OCI-LY1 (cell line): ENCODE measurements around the gene HPD.

ENCODE experiments used
- H2AFZ ChIP-seq: fragments of 200-600 bp; sonication (generic), shearing (Covaris generic); 2 replicates; pipeline ENCODE4 v1.6.0; 2014; ENCODE audit warnings: antibody characterized with exemption, mild to moderate bottlenecking, low read length
- H3F3A ChIP-seq: fragments of 200-600 bp; sonication (generic), shearing (Covaris generic); 2 replicates; pipeline ENCODE4 v1.6.0; 2014; ENCODE audit warnings: mild to moderate bottlenecking, antibody characterized with exemption, low read length, moderate library complexity; ENCODE audit not compliant: insufficient read depth
- H3K27ac ChIP-seq: fragments of 200-600 bp; sonication (generic); 2 replicates; pipeline ENCODE4 v1.5.1; 2014; ENCODE audit warnings: low read length, mixed run types, mild to moderate bottlenecking, low read depth; ENCODE audit not compliant: poor library complexity, severe bottlenecking
- H3K27me3 ChIP-seq: fragments of 200-600 bp; sonication (generic); 2 replicates; pipeline ENCODE4 v1.6.0; 2014; ENCODE audit warnings: antibody characterized with exemption, mild to moderate bottlenecking, low read length, moderate library complexity; ENCODE audit not compliant: insufficient read depth
- H3K36me3 ChIP-seq: fragments of 200-600 bp; sonication (generic); 2 replicates; pipeline ENCODE4 v1.6.1; 2014; ENCODE audit warnings: mild to moderate bottlenecking, antibody characterized with exemption, low read length, moderate library complexity, mixed read lengths; ENCODE audit not compliant: insufficient read depth
- H3K4me1 ChIP-seq: fragments of 200-600 bp; sonication (generic); 2 replicates; pipeline ENCODE4 v1.5.1; 2014; ENCODE audit warnings: mild to moderate bottlenecking, low read length, moderate library complexity; ENCODE audit not compliant: insufficient read depth, severe bottlenecking
- H3K4me2 ChIP-seq: fragments of 200-600 bp; sonication (generic), shearing (Covaris generic); 2 replicates; pipeline ENCODE4 v1.6.1; 2014; ENCODE audit warnings: low read length
- H3K4me3 ChIP-seq: fragments of 200-600 bp; sonication (generic); 2 replicates; pipeline ENCODE4 v1.5.1; 2014; ENCODE audit warnings: low read length, low read depth, mild to moderate bottlenecking, mixed read lengths; ENCODE audit not compliant: poor library complexity, severe bottlenecking
- H3K79me2 ChIP-seq: fragments of 200-600 bp; shearing (Covaris generic); 2 replicates; pipeline ENCODE4 v1.6.1; 2016; ENCODE audit warnings: mixed run types, low read length, mixed read lengths; ENCODE audit not compliant: insufficient read depth
- H3K9ac ChIP-seq: fragments of 200-600 bp; sonication (generic), shearing (Covaris generic); 2 replicates; pipeline ENCODE4 v1.6.1; 2014; ENCODE audit warnings: mild to moderate bottlenecking, low read length, mixed read lengths
- H3K9me2 ChIP-seq: fragments of 200-600 bp; sonication (generic), shearing (Covaris generic); 2 replicates; pipeline ENCODE4 v1.6.1; 2014; ENCODE audit warnings: low read depth, mild to moderate bottlenecking, low read length, mixed read lengths
- H3K9me3 ChIP-seq: fragments of 200-600 bp; shearing (Covaris generic); 2 replicates; pipeline ENCODE4 v1.6.1; 2014; ENCODE audit warnings: low read length, mixed read lengths
- H4K20me1 ChIP-seq: fragments of 200-600 bp; sonication (generic), shearing (Covaris generic); 2 replicates; pipeline ENCODE4 v1.6.0; 2016; ENCODE audit warnings: mild to moderate bottlenecking, low read length; ENCODE audit not compliant: insufficient read depth
- EZH2 ChIP-seq: fragments of 200-600 bp; sonication (generic), shearing (Covaris generic); IDR thresholded peaks from 2 replicates; pipeline ENCODE4 v1.8.0; 2017; ENCODE audit warnings: borderline replicate concordance, mixed run types, mild to moderate bottlenecking, antibody characterized with exemption, low read length, moderate library complexity, mixed read lengths
- TF ChIP-seq, protein P1 (sequence below): fragments of 200-600 bp; sonication (generic), shearing (Covaris generic); IDR thresholded peaks from 2 replicates; pipeline ENCODE4 v1.5.1; 2017; ENCODE audit warnings: mild to moderate bottlenecking, antibody characterized with exemption, low read length, moderate library complexity, mixed read lengths

Gene HPD

DNA sequence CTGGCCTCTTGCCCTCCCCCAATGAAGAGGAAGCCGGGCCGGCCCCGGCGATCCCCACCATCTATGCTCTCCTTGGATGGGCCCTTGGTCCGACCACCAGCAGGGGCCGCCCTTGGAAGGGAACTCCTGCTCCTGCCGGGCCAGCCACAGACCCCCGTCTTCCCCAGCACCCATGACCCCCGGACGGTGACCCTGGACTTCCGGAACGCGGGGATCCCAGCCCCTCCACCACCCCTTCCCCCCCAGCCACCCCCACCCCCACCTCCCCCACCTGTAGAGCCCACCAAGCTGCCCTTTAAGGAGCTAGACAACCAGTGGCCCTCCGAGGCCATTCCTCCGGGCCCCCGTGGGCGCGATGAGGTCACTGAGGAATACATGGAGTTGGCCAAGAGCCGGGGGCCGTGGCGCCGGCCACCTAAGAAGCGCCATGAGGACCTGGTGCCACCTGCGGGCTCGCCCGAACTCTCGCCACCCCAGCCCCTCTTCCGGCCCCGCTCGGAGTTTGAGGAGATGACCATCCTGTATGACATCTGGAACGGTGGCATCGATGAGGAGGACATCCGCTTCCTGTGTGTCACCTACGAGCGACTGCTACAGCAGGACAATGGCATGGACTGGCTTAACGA, 35.4 kb downstream of the HPD start:
- Histone ChIP-seq H2AFZ (no peak overlapping the region), H3K9me3 (no peaks in the 10 kb centered on the region), H4K20me1 (no peaks in the 10 kb centered on the region), H3K4me3 (no peak overlapping the region), H3K27me3 (no peaks in the 10 kb centered on the region), H3K9ac (no peak overlapping the region), H3K4me1 (no peaks in the 10 kb centered on the region), H3K4me2 (no peak overlapping the region), H3K36me3 (peaks cover 71% of the 10 kb centered on the region), H3K79me2 (no peaks in the 10 kb centered on the region), H3K9me2 (no peaks in the 10 kb centered on the region), H3F3A (no peaks in the 10 kb centered on the region), H3K27ac (no peak overlapping the region)
- TF ChIP-seq EZH2 = no peak
- TF ChIP-seq, protein P1, sequence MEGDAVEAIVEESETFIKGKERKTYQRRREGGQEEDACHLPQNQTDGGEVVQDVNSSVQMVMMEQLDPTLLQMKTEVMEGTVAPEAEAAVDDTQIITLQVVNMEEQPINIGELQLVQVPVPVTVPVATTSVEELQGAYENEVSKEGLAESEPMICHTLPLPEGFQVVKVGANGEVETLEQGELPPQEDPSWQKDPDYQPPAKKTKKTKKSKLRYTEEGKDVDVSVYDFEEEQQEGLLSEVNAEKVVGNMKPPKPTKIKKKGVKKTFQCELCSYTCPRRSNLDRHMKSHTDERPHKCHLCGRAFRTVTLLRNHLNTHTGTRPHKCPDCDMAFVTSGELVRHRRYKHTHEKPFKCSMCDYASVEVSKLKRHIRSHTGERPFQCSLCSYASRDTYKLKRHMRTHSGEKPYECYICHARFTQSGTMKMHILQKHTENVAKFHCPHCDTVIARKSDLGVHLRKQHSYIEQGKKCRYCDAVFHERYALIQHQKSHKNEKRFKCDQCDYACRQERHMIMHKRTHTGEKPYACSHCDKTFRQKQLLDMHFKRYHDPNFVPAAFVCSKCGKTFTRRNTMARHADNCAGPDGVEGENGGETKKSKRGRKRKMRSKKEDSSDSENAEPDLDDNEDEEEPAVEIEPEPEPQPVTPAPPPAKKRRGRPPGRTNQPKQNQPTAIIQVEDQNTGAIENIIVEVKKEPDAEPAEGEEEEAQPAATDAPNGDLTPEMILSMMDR = no peak

DNA sequence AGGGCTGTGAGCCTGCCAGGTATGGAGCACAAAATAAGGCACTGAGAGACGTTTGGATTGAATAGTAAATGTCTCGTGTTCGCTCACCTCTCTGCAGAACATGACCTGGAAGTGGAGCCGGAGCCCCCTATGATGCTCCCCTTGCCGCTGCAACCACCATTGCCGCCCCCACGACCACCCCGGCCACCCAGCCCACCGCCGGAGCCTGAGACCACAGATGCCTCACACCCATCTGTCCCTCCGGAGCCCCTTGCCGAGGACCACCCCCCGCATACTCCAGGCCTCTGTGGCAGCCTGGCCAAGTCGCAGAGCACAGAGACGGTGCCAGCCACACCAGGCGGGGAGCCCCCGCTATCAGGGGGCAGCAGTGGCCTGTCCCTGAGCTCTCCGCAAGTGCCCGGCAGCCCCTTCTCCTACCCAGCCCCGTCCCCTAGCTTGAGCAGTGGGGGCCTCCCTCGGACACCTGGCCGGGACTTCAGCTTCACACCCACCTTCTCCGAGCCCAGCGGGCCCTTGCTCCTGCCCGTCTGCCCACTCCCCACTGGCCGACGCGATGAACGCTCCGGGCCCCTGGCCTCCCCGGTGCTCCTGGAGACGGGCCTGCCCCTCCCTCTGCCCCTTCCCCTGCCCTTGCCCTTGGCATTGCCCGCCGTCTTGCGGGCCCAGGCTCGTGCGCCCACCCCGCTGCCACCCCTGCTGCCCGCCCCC, 36.1 kb downstream of the HPD start:
- no peak for TF ChIP-seq EZH2
- TF ChIP-seq, protein P1 = no peak
- Histone ChIP-seq H3K79me2 (no peaks in the 10 kb centered on the region), H3K27me3 (no peaks in the 10 kb centered on the region), H3F3A (no peaks in the 10 kb centered on the region), H3K9me2 (no peaks in the 10 kb centered on the region), H3K36me3 (peaks cover 71% of the 10 kb centered on the region), H3K4me1 (no peaks in the 10 kb centered on the region), H4K20me1 (no peaks in the 10 kb centered on the region), H3K9ac (no peak overlapping the region), H3K4me2 (no peak overlapping the region), H3K27ac (no peak overlapping the region), H2AFZ (no peak overlapping the region), H3K9me3 (no peaks in the 10 kb centered on the region), H3K4me3 (no peak overlapping the region)

DNA sequence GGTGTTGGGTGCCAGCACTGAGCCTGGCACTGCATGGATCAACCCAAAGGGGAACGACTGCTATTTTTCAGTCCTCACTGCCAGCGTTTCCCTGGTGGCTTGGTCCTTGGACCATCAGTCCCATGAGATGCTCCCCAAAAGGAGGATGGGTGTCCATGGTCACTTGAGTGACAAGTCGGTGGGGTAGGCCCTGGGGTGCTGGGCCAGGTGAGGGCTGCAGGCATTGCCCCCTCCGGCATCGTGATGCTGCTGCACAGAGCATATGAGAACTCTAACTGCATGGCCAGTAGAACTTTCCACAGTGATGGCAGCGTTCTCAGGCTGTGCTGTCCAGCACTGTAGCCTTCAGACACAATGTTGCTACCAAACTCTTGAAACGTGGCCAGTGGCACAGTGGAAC, 38.6 kb downstream of the HPD start:
- H3K9me3 ChIP-seq = no peaks in the 10 kb centered on the region
- no peaks in the 10 kb centered on the region for H4K20me1 ChIP-seq
- no peak overlapping the region for H3K4me3 ChIP-seq
- peaks cover 73% of the 10 kb centered on the region for H3K36me3 ChIP-seq
- no peak overlapping the region for H3K4me2 ChIP-seq
- no peaks in the 10 kb centered on the region for H3F3A ChIP-seq
- H3K9me2 ChIP-seq = no peaks in the 10 kb centered on the region
- H3K79me2 ChIP-seq = no peaks in the 10 kb centered on the region
- H3K9ac ChIP-seq = no peak overlapping the region
- no peak overlapping the region for H2AFZ ChIP-seq
- no peak overlapping the region for H3K27ac ChIP-seq
- TF ChIP-seq, protein P1 = no peak
- TF ChIP-seq EZH2 = no peak
- H3K27me3 ChIP-seq = no peaks in the 10 kb centered on the region
- no peaks in the 10 kb centered on the region for H3K4me1 ChIP-seq
